ENCODE results near the gene GALNTL6.

Gene GALNTL6

DNA sequence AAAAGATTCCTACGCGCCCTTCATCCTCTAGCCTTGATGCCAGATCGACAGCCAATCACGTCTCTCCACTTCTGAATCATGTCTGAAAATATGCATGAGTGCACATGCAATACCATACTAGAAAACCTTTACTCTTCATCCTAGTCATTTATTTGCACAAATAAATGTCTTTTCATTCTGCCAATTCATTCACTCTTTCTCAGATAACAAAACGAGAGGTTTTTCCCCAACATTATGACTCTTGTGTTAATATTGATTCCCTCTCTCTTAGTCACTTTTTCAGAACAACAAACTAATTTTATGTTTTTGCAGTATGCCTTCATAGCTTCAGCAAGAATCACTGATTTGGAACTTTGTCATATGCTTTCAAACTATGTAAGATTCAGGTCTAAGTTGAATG is 806.0 kb downstream of the GALNTL6 start:
- DNase-seq (ENCODE audit: extremely low spot score, insufficient read length, low read depth), result no peak
- FAIRE-seq, result no peak

DNA sequence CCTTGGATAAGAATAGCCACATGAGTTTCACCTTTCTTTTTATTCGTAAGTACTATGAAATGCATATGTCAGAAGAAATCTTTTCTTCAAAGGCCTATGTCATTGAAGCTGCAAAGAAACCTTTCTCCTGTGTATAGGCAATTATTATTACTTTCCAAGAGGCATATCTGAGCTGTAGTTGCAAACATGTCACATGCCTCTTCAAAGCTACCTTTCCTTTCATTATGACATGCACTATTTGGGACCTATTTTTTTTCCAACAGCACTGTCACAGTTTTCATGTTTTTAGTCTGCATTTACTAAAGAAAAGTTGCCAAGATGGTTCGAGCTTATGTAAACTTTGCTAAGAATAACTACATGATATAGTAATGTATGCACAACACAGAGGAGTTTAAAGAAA is 806.6 kb downstream of the GALNTL6 start:
- no peak for FAIRE-seq
- no peak for DNase-seq (ENCODE audit: extremely low spot score, insufficient read length, low read depth)

DNA sequence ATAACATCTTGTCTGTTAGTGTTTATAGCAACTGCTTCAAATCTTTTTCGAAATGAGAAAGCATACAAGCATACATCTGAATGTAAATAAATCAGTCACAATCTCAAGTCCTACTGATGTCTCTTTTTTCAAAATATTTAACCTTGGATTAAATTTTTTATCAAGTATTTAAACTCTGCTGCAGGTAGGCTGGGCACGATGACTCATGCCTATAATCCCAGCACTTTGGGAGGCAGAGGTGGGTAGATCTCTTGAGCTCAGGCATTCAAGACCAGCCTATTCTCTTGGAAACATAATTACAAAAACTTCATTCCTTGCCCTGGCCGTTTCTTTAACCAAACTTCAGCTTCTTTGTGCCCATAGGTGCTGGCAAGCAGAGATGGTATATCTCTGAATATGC is 815.1 kb downstream of the GALNTL6 start:
- DNase-seq (ENCODE audit: extremely low spot score, insufficient read length, low read depth) (no peak), FAIRE-seq (no peak)

DNA sequence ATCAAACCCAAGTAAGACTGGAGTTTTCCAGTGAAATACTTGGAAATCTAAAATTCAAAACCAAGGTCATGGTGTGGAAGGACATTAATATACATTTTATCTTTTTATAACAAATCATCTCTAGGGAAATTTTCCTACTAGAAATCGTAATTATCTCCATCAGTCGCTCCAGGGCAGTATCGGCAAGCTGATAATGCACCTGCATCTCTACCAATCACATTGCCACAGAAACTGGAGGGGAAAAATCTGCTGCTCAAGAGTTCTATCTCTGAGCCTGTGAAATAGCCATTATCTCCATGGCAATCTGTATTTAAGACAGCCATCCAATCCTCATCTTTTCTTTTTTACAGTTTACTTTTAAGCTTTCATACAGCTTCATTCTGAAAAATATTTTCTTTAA is 817.1 kb downstream of the GALNTL6 start:
- FAIRE-seq, result no peak
- no peak for DNase-seq (ENCODE audit: extremely low spot score, insufficient read length, low read depth)

DNA sequence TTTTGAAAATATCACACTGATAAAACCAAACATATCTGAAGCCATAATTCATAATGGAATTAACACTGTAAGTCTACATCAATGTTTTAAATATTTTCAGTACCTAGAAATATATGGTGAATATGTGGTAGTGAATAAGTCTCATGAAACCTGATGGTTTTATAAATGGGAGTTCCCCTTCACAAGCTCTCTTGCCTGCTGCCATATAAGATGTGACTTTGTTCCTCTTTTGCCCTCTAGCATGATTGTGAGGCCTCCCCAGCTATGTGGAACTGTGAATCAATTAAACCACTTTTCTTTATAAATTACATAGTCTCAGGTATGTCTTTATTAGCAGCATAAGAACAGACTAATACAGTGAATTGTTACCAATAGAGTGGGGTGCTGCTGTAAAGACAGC is 818.6 kb downstream of the GALNTL6 start:
- DNase-seq (ENCODE audit: extremely low spot score, insufficient read length, low read depth), result no peak
- FAIRE-seq, result no peak

DNA sequence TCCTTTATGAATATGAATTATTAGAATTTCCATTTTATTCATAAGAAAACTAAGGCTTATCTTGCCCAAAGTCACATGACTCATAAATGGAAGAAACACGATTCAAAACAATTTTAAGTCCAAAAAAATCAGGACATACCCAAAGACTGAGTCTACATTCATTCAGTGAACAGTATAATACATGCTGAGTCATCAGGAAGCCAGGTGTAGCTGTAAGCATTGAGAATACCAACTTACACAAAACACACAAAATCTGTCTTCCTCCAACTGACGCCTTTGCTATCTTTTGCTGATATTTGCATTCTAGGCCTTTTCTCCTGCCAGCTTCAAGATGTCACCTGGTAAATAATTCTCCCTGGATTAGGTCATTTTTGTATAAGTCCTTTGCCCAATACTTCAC is 835.3 kb downstream of the GALNTL6 start:
- no peak for FAIRE-seq
- no peak for DNase-seq (ENCODE audit: extremely low spot score, insufficient read length, low read depth)

DNA sequence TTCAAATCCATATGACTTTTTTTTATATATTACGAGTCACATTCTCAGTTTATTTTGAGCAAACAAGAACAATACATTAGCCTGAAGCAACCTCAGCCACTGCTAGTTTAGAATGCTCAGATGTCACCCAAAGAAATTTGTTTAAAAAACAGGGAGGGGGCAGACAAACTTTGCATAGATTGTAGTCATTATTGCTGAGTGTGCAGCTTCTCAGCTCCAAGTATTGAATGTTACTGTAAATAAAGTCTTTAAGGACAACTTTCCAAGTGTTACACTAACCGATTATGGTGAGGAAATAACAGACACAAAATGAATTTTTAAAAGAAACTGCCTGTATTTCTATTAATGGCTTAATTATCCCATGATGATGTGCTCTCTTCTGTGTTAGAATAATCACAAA is 835.9 kb downstream of the GALNTL6 start:
- FAIRE-seq, result no peak

DNA sequence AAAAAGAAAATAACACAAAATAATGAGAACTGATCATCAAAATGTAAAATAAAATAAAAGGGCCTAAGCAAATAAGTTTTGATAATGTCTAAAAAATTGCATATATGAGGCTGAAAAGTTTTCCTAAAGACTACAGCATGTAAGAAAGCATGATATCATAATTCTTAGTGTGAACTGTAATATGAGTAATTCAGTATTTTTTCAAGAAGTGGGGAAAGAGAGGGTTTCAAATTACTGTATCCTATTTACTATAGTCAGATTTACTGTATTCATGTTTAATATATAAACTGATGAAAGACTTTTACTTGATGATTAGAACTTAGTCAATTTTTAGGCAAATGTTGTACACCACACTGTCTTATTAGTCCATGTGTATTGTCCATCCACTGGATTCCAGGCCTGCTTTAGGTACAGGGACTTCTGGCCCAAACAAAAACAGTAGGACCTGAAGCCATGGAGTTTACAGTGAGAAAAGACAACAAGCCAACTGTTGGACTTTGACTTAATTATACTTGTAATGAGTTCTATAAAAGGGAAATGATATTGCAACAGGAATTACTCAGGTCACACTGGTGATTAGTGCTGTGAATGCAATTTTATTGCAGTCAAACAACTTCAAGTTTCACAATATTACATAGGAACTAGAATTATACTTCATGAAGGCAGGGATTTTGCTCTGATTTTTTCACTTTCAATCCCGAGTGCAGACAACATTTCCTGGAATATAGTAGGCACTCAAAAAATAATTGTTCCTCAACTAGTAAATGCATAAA is 837.7 kb downstream of the GALNTL6 start:
- no peak for DNase-seq (ENCODE audit: extremely low spot score, insufficient read length, low read depth)
- FAIRE-seq, result no peak

More for the DNA sequence above, 835.9 kb downstream of the GALNTL6 start:
- DNase-seq (ENCODE audit: extremely low spot score, insufficient read length, low read depth), result no peak

DNA sequence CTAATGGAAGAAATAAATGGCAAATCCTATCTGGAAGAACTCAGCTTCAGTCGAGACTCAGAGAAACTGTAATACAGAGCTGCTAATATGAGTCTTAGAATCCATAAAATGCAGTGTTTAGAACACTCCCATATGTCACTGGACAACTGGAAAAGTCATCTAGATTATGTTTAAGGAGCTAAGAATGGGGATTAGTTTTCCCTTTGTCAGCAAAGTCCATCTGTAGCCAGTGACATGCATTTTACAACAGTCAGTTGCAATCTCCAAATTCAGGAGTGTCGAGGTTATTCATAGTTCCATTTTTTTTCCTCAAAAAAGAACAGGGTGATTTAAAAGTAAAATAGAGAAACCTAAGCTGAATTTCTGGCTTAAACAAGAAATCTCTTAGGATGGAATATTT is 838.8 kb downstream of the GALNTL6 start:
- no peak for DNase-seq (ENCODE audit: extremely low spot score, insufficient read length, low read depth)
- FAIRE-seq, result no peak

DNA sequence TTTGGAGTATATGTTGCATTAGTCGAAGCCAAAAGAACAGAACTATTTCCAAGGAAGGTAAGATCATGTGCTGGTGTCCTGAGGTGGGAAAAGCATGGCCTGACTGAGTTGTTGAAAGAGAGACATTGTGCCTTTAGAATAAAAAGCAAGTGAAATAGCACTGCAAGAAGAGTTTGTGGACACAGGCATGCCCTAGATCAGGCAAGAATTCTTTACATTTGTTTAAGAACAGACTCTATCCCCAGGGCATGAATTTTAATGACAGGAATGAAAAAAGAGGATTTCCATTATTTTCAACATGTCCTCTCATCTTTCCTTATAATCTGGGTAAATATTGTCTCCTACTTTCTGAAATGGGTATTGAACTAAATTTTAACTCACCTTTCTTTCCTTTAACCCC is 839.2 kb downstream of the GALNTL6 start:
- FAIRE-seq, result no peak
- DNase-seq (ENCODE audit: extremely low spot score, insufficient read length, low read depth), result no peak

DNA sequence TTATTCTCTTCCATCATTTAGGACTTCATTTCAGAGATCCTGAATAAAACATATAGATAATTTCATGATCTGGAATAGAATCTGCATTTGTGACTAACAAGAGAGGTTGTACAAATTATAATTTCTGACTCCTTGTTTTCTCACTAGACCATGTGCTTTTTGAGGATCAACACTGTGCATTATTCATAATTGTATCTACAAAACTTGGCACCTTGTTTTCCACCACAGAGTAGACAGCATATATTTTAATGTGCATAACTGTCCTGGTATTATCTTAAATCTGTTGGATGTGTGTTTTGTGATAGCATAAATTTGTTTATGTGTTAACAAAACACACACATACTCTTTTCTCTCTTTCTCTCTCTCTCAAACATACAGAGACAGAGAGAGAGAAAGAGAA is 840.5 kb downstream of the GALNTL6 start:
- no peak for FAIRE-seq
- DNase-seq (ENCODE audit: extremely low spot score, insufficient read length, low read depth), result no peak

DNA sequence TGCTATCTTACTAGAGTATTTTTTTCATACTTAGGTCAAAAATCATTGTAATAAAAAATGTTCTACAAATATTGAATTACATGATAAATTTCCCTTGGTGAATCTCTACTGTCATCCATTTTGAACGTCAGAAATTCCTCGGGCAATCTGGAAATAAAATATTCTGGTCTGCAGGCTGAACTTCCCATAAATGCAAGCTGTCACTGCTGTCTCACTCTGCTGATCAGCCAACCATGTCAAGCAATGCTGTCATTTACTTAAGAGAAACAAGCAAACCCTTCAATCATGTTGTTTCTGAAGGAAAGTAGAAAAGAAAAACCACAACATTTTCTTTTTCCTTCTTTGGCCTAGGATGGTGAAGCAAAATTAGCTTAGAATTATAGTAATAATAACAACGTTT is 841.3 kb downstream of the GALNTL6 start:
- FAIRE-seq, result no peak
- no peak for DNase-seq (ENCODE audit: extremely low spot score, insufficient read length, low read depth)

DNA sequence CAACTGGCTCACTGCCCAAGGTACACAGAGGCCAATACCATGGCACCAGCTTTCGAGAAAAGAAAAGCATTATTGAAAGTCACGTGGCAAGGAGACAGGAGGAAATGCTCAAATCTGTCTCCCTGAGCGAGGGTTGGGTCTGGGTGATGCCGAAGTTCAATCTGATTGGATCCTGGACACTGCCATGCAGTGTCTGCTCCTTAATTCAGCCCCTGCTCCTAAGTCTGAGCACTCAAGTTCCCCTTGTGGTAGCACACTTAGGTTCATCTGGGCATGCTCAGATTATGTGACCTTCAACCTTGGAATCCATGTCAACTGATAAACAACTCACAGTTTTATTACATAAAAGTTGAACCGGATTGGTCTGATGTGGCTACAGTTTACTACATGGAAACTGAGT is 842.9 kb downstream of the GALNTL6 start:
- DNase-seq (ENCODE audit: extremely low spot score, insufficient read length, low read depth) (no peak), FAIRE-seq (no peak)

DNA sequence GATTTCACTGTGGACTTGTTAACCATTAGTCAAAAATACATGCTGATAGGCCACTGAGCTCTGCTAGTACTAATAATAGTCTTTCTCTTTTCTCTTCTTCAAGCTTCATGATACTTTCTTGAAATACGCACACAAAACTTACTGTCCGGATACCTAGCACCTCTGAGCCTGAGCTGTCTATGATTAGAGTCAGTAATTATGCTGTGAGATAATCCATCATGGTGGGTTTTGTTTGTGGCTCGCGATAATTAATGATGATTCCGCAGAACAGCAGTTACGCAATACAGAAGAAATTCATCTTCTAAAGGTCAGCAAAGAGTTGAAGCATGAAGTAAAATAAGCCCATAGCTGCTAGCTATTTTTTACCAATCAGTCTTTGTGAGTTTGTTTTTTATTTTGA is 843.9 kb downstream of the GALNTL6 start:
- FAIRE-seq (no peak), DNase-seq (ENCODE audit: extremely low spot score, insufficient read length, low read depth) (no peak)

DNA sequence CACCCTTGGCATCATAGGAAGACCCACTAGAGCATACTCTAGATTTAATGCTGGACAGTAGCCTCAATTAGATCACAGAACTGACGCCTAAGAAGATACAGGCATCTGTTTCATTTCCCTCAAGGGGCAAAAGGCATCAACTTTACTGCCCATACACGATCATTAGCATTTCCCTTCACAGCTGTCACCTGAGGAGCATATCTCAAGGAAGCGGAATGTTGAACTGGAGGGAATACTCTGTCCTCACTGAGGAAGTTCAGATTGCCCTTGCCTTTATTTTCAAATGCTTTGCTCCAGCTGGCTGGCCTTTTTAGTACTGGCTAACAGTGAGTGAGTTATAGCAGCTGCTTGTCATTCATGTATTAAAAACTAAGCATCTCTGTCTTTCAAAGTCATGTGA is 847.0 kb downstream of the GALNTL6 start:
- DNase-seq (ENCODE audit: extremely low spot score, insufficient read length, low read depth) (no peak), FAIRE-seq (no peak)

DNA sequence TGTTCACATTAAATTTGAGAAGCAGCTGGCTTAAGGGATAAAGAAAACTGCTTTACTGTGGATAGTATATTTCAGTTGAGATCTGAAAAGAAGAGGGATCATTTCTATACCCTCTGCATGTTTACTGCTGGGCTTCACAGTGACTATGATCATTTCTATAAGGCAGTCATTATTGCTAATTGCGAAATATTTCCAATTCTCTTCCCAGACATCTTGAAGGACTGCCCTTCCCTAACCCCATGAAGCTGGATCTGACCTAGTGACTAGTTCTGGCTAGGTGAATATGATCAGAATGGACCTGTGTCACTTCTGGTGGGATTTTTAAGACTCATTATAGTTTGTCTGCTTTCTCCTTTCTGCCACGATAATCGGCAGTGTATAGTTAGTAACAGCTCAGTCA is 848.9 kb downstream of the GALNTL6 start:
- FAIRE-seq (no peak), DNase-seq (ENCODE audit: extremely low spot score, insufficient read length, low read depth) (no peak)

DNA sequence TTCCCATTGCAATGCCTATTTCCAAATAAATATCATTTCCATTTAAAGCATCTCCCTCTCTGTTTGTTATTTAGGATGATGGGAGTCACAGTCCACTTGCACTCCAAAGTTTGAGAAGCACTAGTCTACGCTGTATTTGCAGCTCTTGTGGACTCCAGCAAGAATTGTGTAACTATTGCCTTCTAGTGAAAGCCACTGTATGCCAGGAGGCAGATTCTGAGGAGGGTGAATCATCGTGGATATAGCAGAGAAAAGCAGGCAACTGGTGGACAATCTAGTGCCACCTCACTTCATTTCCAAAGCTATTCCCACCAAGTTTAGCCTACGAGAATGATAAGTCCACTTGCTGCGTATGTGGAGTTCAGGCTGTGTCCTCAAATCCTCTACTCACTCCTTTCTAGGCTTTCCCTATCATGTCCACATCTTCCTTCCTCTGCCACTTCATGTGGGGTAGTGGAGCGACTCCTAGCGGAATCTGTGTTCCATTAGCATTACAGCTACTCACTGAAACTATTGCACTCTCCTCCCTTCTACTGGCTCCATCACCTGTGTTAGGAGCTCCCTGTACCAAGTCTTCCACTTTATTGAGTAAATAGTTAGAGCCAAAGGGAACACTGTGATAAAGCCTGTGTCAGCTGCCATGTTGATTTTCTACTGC is 853.6 kb downstream of the GALNTL6 start:
- no peak for DNase-seq (ENCODE audit: extremely low spot score, insufficient read length, low read depth)
- no peak for FAIRE-seq

DNA sequence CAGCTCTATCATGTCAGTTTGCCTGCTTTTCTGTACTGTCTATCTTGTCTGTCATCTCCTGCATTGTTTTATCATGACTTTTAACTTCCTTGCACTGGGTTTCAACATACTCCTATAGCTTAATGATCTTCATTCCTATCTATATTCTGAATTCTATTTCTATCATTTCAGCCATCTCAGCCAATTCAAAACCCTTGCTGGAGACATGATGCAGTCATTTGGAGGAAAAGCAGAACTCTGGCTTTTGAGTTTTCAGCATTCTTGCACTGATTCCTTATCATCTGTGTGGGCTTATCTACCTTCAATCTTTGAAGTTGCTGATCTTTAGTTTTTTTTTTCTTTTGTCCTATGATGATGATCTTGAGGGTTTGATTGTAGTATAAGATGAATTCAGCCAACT is 861.6 kb downstream of the GALNTL6 start:
- FAIRE-seq (no peak), DNase-seq (ENCODE audit: extremely low spot score, insufficient read length, low read depth) (no peak)

DNA sequence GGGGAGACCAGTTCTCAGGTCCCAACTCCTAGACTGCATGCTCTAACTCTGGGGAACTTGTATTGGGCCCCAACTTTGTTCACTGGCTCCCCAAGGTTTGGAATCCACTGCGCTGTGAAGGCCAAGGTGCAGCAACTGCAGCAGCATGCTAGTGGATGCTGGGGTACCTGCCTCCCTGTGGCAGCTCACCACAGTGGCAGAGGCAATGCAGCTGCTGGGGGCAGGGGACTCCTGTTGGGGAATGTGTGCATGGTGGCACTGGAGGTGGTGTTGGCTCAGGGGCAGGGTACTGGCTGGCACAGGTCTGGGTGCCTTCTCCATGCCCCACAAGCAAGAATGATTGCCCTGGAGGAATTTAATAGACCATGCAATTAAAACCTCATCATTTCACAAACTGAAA is 862.0 kb downstream of the GALNTL6 start:
- DNase-seq (ENCODE audit: extremely low spot score, insufficient read length, low read depth), result no peak
- FAIRE-seq, result no peak

DNA sequence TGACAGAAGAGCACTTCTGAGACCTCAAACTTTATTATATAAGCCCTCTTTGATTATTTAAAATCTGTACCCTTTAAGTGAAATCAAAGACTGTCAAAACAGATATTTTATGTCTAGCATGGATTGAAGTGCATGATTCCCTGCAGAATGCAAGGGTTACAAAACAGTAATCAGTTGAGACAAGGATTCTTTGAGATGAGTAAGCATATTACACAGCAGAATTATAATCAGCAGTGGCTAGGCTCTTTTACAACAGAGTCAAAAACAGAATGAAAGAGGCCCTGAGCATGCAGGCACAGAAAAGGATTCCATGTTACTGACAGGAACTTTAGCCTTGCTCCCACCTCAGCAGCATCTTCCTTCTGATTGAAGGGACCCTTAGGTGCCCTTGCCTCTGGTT is 867.5 kb downstream of the GALNTL6 start:
- DNase-seq (ENCODE audit: extremely low spot score, insufficient read length, low read depth) (no peak), FAIRE-seq (no peak)

DNA sequence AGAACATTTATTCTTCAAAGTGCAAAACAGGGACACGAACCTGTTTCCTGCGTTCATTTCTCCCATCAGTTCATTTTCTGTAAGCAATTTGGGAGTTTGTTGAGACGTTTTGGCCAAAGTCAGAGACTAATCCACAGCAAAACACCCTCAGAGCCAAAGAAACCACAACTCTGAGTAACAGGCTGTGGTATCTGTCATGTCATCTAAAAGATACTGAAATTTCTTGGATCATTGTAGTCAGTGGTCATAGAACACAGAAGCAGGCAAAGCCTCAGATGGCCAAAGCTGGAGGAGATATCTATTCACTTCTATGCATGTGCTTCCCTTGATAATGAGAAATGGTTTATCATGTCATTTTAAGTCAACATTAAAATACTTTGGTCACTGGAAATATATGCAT is 869.8 kb downstream of the GALNTL6 start:
- no peak for DNase-seq (ENCODE audit: extremely low spot score, insufficient read length, low read depth)

DNA sequence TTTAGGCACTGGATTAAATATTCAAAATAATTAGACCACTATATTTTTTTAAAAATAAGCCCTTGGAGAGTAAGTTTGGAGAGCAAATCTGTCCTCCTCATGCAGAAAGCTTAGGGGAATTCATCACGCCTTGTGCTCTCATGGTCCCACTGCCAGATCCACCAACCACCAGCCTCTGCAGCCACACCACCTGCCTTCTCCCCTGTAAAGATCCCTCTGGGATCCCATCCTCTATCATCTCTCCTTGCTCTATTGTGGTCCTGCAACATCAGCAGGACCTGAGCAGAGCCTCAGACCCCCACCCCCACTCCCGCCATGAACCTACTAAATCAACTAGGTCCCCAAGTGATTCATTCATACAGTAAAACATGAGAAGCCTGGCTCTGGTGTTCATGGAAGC is 872.8 kb downstream of the GALNTL6 start:
- DNase-seq (ENCODE audit: extremely low spot score, insufficient read length, low read depth) (no peak), FAIRE-seq (no peak)

More for the DNA sequence above, 869.8 kb downstream of the GALNTL6 start:
- FAIRE-seq, result no peak
